HG03103 (cell line): Measurements from ENCODE around the gene C7orf25.
"Not testable (repeated sequence)": the region's sequence is repeated elsewhere in the genome, so short reads cannot be mapped to it uniquely, and the experiment has no call there.

ENCODE experiments used
- ATAC-seq: cut with Tn5 transposase; IDR thresholded peaks from one replicate; pipeline ENCODE4 v1.9.1; 2021; ENCODE audit warnings: low read depth; ENCODE audit not compliant: unreplicated experiment

Gene C7orf25

DNA sequence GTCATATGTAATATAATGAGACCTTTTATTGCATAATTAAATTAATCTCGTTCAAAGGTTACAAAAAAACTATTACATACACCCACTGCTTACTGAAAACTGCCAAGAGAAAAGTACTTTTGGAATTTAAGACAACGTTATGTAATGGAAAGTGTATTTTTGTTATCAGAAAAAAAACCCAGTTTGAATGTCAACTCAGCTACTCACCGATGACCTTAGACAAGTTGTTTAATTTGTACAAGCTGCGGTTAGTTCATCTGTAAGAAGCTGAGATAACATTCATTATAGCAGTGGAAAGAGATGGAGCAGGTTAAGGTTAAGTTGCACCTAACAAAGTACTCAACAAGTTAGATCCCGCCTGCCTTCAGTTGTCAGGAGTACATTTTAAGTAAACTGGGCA is 19.0 kb upstream of the C7orf25 start:
- no peak for ATAC-seq

DNA sequence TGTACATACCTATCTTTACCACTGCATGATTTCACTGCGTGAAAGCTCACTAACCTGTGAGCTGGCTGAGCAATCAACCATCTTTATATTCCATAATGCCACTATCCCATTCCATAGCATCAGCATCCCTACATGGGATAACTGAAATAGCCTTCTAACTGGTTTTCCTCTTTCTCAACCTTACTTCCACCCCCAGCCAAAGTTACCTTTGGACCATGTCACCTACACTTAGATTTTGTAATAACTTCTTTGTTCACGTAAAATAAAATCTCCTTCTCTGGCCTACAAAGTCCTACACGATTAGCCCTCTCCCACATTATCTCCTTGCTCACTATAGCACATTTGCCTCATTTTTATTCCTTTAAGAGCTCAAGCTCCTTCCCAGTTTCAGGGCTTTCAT is 17.6 kb upstream of the C7orf25 start:
- ATAC-seq: no peak

- no peak for ATAC-seq
These were observed 16.9 kb upstream of the C7orf25 start for GRCh38 chr7:42928754-42929153.

DNA sequence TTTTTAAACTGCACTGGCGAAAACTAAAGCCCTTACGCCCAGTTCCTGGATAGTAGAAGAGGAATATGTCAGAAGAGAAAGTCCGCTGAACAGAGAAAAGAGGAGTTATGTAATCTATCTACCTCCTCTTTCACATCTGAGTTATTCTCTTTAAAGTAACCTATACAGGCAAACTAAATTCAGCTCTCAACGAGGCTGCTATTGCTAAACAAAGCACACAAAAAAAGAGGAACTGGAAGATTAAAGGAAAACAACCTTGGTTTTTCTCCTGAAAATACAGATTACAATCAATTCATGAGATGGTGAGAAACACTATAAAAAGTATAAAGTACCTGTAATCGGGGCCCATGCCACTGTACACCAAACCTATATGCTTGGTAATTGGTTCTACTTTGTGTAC is 14.3 kb upstream of the C7orf25 start:
- ATAC-seq: no peak

- no peak for ATAC-seq
These were observed 13.8 kb upstream of the C7orf25 start for GRCh38 chr7:42925630-42926029.

DNA sequence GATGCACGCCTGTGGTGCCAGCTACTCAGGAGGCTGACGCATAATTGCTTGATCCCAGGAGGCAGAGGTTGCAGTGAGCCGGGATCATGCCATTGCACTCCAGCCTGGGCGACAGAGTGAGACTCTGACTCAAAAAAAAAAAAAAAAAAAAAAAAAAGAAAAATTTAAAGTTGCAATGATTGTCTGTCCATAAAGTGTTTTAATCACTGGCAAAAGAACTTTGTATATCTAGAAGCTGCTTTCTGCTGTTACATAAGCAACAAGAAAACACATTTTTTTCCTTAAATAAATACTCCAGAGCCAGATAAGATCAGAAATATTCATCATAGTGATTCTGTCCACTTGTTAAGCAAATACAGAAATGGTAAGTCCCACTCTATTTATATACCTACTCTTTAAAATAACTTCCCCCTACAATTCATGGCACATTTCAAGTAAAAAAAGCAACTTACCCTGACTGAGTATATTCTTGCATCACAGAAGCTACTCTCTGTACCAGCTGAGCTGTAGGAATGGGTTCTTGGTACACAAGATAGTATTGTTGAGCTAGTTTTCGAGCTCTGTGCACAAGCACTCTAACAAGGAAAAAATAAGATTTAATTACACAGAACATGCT is 12.5 kb upstream of the C7orf25 start:
- ATAC-seq: no peak

GRCh38 chr7:42922017-42922753 is 10.3 kb upstream of the C7orf25 start:
- ATAC-seq: no peak

GRCh38 chr7:42915356-42915755 is 3.5 kb upstream of the C7orf25 start:
- ATAC-seq: no peak

DNA sequence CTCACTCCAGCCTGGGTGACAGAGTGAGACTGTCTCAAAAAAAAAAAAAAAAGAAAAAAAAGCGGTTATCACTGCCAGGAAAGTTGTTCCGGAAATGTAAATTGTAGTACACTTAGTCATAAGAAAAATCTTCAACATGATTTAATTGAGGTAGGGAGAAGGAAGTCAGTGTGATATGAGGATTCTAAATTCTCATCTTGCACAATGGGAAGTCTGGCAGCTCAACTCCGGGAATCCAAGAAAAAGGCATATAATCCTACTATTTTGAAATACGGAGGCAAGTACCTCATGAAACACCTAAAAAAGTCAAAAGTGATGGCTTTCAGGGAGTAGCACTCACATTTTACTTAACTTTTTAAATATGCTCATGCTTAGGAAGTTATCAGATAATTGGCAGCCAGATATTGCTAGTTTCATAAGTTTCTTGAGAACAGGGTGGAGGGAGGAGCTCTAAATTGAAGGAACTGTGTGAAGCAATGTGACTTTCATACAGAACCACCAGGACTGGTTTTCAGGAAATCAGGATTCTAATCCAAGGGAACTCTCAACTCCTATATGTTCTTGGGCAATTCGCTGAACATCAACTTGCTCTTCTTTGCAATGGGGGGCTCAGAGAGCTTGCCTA is 2.7 kb upstream of the C7orf25 start:
- ATAC-seq: no peak

- no peak for ATAC-seq
These were observed 2.1 kb upstream of the C7orf25 start for GRCh38 chr7:42914009-42914408.

GRCh38 chr7:42913591-42913990 is 1.7 kb upstream of the C7orf25 start:
- no peak for ATAC-seq

DNA sequence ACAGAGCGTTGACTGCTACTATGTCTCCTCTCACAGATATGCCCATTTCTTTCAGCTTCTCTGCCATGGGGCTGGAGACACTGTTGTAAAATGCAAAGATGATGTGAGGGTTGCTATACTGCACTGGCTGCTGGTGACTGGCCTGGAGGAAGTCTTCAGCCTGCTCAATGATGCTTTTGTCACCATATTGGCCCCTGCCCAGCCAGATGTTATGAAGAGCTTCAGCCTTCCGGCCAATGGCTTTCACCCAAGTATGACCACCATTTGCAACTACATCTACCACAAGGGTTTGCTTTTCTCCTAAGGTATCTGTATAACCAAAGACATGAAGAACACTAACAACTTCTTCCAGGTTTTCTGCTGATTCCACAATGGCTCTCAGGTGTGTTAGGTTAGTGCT is 1.6 kb downstream of the C7orf25 start:
- ATAC-seq: no peak

GRCh38 chr7:42907316-42907715 is 4.6 kb downstream of the C7orf25 start:
- no peak for ATAC-seq

DNA sequence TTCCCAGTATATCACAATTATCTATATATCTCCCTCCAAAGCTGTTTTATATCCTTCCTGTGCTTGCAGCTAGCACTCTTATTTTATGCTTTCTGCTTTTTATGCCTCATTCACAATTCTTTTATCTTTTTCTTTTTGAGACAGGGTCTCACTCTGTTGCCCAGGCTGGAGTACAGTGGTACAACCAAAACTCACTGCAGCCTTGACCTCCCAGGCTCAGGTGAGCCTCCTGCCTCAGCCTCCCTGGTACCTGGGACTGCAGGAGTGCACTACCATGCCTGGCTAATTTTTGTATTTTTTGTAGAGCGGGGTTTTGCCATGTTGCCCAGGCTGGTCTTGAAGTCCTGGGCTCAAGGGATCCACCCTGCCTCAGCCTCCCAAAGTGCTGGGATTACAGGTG is 5.7 kb downstream of the C7orf25 start:
- ATAC-seq: no peak

DNA sequence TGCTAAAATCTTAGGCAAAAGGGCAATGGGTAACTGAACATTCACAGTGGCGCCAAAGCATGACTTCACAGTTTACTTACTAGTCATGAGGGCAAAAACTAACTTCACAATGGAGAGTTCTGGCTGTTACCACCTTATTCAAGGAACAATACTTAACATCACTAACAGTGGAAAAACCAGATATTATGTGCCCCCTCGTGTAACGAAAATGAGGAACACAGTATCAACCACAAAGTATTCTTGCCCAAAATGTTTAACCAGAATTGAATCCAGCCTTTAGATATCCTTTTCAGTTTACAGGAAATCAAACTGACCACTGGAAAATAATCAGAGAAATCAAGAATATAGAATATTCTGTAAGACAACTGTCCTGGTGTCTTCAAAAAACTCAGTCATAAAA is 9.5 kb downstream of the C7orf25 start:
- ATAC-seq: no peak

DNA sequence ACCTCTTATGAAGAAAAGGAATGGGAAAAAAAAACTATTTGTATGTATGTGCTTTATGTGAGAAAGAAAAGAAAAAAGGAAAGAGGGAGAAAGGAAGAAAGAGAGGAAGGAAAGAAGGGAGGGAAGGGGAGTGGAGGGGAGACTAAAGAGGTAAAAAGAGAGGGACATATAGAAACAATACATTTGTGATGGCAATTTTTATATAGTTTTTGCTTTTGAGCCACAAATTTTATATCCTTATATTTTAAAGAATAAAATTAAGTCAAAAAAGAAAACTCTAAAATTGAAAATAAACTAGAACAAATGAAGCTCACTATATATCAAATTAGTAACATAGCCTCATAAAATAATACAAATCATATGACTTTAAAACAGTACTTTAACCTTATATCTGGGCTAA is 11.0 kb downstream of the C7orf25 start:
- ATAC-seq: no peak

- ATAC-seq: no peak
These were observed 18.3 kb downstream of the C7orf25 start for GRCh38 chr7:42893346-42894240.

DNA sequence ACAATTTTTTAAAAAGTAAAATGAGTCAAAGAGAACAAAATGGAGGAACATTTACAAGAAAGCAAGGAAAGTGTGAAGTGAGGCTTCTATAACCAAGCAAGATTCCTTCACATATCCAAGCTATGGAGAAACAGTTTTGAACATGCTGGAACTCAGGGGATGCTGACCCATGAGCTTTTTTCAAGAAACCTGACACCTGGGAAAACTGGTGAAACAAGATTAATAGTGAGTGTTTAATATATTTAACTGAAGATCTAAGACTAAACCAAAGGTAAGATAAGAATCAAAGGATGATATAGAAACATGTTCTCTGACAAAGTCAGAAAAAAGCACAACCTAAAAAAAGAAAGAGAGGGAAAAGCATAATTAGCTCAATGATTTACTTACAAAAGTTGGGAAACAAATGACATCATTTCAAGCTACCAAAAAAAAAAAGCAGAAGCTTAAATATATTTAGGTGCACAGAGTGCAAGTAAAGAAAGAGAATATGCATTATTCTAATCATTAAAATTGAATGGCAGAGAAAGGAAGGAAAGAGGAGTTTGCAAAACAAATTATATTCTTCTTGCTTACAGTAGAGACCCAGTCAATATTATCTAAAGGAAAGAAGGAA is 24.9 kb downstream of the C7orf25 start:
- no peak for ATAC-seq

DNA sequence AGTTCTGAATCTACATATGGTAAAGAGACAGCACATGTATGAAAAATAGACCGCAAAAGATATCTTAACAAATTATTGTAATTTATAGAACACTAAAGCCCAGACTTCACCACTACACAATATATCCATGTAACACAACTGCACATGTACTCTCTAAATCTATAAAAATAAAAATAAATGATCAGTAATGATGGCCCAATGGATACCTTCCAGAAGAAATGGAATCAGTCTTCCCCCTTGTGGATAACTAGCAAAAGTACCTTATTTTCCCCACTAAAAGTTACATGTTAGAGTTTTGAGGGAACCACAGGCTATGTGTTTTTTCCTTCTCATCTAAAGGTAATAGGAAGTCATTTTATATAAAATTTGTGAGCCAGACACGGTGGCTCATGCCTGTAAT is 25.7 kb downstream of the C7orf25 start:
- ATAC-seq: no peak

DNA sequence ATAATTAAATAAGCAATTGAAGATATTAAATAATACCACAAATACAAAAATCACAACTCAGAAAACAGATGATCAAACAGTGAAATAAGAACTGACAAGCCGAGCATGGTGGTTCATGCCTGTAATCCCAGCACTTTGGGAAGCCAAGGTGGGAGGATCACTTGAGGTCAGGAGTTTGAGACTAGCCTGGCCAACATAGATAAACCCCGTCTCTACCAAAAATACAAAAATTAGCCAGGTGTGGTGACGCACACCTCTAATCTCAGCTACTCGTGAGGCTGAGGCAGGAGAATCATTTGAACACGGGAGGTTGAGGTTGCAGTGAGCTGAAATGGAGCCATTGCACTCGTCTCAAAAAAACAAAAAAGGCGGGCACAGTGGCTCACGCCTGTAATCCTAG is 26.7 kb downstream of the C7orf25 start:
- not testable (repeated sequence) for ATAC-seq

DNA sequence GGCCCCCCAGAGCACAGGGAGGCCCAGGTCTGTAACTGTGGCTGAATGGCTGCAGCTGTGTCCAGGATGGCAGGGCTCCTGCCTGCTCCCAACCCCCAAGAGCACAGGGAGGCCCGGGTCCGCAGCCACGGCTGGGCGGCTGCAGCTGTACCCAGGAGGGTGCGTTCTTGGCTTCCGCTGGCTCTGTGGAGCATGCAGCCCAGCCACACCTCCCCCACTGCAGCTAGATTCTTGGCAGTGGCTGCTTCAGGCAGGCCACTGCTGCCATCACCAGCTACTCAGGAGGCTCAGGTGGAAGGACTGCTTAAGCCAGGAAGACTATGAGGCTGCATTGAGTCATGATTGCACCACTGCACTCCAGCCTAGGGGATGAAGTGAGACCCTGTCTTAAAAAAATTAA is 27.9 kb downstream of the C7orf25 start:
- no peak for ATAC-seq
